ENCODE data around the gene MRC1. TPM values are rescaled to one million over a fixed set of nuclear protein-coding genes. Genes with fewer than 3 reads are reported as not detected.

The MRC1 gene
- total and polyA plus RNA-seq, 2 of the 8 experiments (the other 6 are each of a cell fraction or from before 2014, with no cell fraction given): 0.03 to 0.06 TPM

DNA sequence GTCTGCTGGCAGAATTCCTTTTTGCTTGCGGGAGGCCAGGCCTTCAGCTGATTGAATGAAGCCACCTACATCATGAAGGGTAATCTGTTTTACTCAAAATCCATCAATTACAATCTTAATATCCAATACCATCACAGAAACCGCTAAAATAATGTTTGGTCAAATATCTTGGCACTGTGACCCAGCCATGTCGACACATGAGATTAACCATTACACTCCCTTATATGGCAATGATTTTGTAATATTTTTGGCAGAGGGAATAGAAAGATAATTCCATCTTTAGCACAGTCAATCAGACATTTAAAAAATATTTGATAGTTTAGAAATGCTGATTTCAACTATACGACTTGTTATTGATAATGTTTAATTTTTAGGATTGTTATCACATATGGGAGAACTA lies 106.0 kb downstream of the MRC1 start (continued):
- TF ChIP-seq, protein P1, sequence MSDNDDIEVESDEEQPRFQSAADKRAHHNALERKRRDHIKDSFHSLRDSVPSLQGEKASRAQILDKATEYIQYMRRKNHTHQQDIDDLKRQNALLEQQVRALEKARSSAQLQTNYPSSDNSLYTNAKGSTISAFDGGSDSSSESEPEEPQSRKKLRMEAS (IDR thresholded peaks at IDR 0.05): no peak
- TF ChIP-seq CBX5 (IDR thresholded peaks at IDR 0.05; ENCODE audit: low read depth, low read length) (no peak), EP300 (IDR thresholded peaks at IDR 0.05; ENCODE audit: borderline replicate concordance in 1 of 2, low read depth in 2 of 2, low read length in 2 of 2) (no peak), KDM1A (IDR thresholded peaks at IDR 0.05; ENCODE audit: borderline replicate concordance, low read length) (no peak), RFX5 (IDR thresholded peaks at IDR 0.05; ENCODE audit: borderline replicate concordance, low read depth, low read length) (no peak), TAF7 (optimal IDR thresholded peaks at IDR 0.05; ENCODE audit: borderline replicate concordance, low read depth, low read length) (no peak), CEBPB (IDR thresholded peaks at IDR 0.05; ENCODE audit: low read depth, low read length) (no peak), JUND (IDR thresholded peaks at IDR 0.05; ENCODE audit: low read length) (no peak), GABPA (IDR thresholded peaks at IDR 0.05; ENCODE audit: borderline replicate concordance, insufficient read depth, low read length) (no peak)
